Measurements from ENCODE around the gene ABI2.

ABI2 gene

DNA sequence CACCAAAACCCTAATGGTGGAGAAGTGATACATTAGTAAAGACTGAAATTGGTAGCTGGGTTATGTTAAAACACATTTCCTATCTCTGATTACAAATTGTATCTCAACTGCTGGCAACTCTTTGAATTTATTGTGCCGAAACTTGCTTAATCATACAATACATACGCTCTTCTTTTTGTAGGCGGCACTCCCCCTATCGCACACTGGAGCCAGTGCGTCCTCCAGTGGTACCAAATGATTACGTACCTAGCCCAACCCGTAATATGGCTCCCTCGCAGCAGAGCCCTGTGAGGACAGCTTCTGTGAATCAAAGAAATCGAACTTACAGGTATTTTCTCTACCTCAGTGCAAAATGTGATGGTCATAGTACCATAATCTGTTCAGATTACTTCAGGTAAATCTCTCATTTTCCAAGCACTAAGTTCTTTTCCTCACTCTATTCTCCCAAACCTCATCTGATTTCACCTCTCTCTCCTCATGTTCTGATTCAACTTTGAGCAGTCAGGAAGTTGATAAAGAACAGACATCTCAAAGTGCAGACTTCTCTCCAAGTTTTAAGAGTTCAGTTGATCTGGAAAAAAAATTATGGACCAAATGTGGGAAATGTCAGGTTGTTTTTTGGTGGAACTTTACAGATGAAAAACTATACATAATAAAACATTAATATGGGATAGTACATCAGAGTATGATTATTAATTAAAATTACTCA lies 66.5 kb downstream of the ABI2 start:
- WGBS (ENCODE audit: insufficient coverage, insufficient read length) = no CpG with 5 or more reads among the region's 9 CpGs
- Histone ChIP-seq H3K27ac (ENCODE audit: low read length) (no peak overlapping the region), H3K4me3 (ENCODE audit: low read length) (no peak overlapping the region), H3K4me1 (ENCODE audit: control insufficient read depth, insufficient read depth, low read length) (no peaks in the 10 kb centered on the region), H3K36me3 (ENCODE audit: control insufficient read depth, insufficient read depth, low read length) (no peaks in the 10 kb centered on the region; the same call in 1 of the 2 replicates), H3K9me3 (ENCODE audit: control insufficient read depth, insufficient read depth, low read length) (no peaks in the 10 kb centered on the region), H3K27me3 (ENCODE audit: control insufficient read depth, insufficient read depth, low read length) (no peaks in the 10 kb centered on the region)
- no peak for DNase-seq (ENCODE audit: low read depth, low spot score)

DNA sequence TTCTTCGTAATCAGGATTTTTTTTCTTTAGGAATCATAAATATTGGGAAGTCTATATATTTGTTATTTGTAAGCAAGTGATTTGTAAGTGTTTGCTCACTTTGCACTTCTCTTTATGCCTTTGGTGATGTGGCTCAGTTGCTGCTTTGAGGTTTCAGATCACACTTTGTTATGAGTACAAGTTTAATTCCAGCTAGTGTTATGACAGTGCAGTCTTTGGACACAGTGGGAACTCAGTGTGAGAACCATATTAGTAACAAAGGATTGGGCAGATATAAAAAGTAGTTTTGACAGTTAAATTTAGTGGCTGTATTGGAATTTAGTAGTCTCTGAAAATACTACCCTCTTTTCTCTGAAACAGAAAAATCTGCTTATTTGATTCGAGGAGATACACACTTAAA lies 67.7 kb downstream of the ABI2 start:
- Histone ChIP-seq H3K27me3 (ENCODE audit: control insufficient read depth, insufficient read depth, low read length) (no peaks in the 10 kb centered on the region), H3K36me3 (ENCODE audit: control insufficient read depth, insufficient read depth, low read length) (no peaks in the 10 kb centered on the region; the same call in 1 of the 2 replicates), H3K27ac (ENCODE audit: low read length) (no peak overlapping the region), H3K4me3 (ENCODE audit: low read length) (no peak overlapping the region), H3K4me1 (ENCODE audit: control insufficient read depth, insufficient read depth, low read length) (no peaks in the 10 kb centered on the region), H3K9me3 (ENCODE audit: control insufficient read depth, insufficient read depth, low read length) (no peaks in the 10 kb centered on the region)
- WGBS (ENCODE audit: insufficient coverage, insufficient read length) = no CpG with 5 or more reads among the region's 2 CpGs
- no peak for DNase-seq (ENCODE audit: low read depth, low spot score)

DNA sequence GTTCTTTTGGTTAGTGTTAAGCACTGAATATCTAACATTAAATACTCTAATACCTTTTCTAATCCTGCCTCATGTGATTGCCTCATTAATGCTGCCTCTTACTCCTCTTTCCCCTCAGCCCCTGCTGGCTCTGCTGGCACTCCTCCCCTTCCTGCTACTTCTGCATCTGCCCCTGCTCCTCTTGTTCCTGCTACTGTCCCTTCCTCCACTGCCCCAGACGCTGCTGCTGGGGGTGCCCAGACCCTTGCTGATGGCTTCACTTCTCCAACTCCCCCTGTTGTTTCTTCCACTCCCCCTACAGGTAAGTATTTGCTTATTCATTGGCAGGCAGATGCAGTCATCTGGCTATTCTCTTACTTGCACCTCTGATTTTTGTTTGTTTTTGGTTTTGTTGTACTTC lies 68.5 kb downstream of the ABI2 start:
- no CpG with 5 or more reads among the region's 1 CpG for WGBS (ENCODE audit: insufficient coverage, insufficient read length)
- H3K4me3 ChIP-seq (ENCODE audit: low read length) = no peak overlapping the region
- H3K27ac ChIP-seq (ENCODE audit: low read length) = no peak overlapping the region
- no peaks in the 10 kb centered on the region; the same call in 1 of the 2 replicates for H3K36me3 ChIP-seq (ENCODE audit: control insufficient read depth, insufficient read depth, low read length)
- no peaks in the 10 kb centered on the region for H3K27me3 ChIP-seq (ENCODE audit: control insufficient read depth, insufficient read depth, low read length)
- no peaks in the 10 kb centered on the region for H3K9me3 ChIP-seq (ENCODE audit: control insufficient read depth, insufficient read depth, low read length)
- peak; percentile 68 for DNase-seq (ENCODE audit: low read depth, low spot score)
- no peaks in the 10 kb centered on the region for H3K4me1 ChIP-seq (ENCODE audit: control insufficient read depth, insufficient read depth, low read length)

DNA sequence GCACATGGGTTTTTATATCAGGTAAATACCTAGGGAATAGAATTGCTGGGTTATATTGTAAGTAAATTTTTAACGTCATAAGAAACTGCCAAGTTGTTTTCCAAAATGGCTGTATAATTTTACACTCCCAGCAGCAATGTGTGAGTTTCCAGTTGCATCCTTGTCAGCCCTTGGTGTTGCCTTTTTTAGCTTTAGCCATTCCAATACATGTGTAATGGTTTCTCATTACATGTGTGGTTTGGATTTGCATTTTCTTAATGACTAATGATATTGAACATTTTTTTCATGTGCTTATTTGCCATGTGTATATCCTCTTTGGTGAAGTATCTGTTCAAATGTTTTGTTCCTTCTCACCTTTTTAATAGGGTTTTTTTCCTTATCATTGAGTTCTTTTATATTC lies 70.8 kb downstream of the ABI2 start:
- no CpG with 5 or more reads among the region's 1 CpG for WGBS (ENCODE audit: insufficient coverage, insufficient read length)
- Histone ChIP-seq H3K9me3 (ENCODE audit: control insufficient read depth, insufficient read depth, low read length) (no peaks in the 10 kb centered on the region), H3K4me1 (ENCODE audit: control insufficient read depth, insufficient read depth, low read length) (no peaks in the 10 kb centered on the region), H3K4me3 (ENCODE audit: low read length) (no peak overlapping the region), H3K27me3 (ENCODE audit: control insufficient read depth, insufficient read depth, low read length) (no peaks in the 10 kb centered on the region), H3K27ac (ENCODE audit: low read length) (no peak overlapping the region), H3K36me3 (ENCODE audit: control insufficient read depth, insufficient read depth, low read length) (no peaks in the 10 kb centered on the region)
- no peak for DNase-seq (ENCODE audit: low read depth, low spot score)

DNA sequence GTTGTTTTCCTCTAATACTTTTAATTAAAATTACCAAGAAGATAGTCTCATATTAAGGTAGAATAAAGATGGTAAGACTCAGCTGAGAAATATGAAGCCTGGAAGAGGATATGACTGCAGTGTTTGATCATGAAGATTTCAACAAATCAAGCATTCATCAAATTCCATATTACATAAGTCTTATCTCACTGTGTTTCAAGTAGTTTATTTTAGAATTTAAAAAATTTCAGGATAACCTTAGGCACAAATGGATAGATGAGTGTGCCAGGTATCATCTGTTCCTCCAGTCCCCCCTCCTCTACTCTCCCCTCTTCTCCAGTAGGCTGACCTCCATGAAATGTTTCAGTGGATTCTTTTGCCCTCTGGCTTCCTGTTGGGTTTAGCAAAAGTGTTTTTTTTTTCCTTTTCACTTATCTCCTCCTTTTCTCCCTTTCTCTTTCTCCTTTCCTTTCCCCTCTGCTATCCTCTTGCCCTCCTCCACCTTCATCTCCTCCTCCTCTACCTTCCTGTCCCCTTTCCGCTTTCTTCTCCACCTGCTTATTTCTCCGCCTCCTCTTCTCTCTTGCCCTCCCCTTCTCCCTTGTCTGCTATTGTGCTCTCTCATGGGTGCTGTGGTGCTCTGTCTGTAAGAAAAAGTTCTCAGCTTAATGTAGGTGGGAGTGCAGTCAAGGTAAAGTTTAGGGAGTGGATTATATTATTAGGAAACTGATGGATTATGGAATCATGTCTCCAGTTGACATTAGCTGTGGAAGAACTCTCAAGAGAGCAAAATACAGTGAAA lies 72.8 kb downstream of the ABI2 start:
- no peak for DNase-seq (ENCODE audit: low read depth, low spot score)
- Histone ChIP-seq H3K9me3 (ENCODE audit: control insufficient read depth, insufficient read depth, low read length) (no peaks in the 10 kb centered on the region), H3K4me1 (ENCODE audit: control insufficient read depth, insufficient read depth, low read length) (no peaks in the 10 kb centered on the region), H3K27me3 (ENCODE audit: control insufficient read depth, insufficient read depth, low read length) (no peaks in the 10 kb centered on the region), H3K36me3 (ENCODE audit: control insufficient read depth, insufficient read depth, low read length) (no peaks in the 10 kb centered on the region), H3K4me3 (ENCODE audit: low read length) (no peak overlapping the region), H3K27ac (ENCODE audit: low read length) (no peak overlapping the region)
- WGBS (ENCODE audit: insufficient coverage, insufficient read length) = no CpG with 5 or more reads among the region's 2 CpGs

DNA sequence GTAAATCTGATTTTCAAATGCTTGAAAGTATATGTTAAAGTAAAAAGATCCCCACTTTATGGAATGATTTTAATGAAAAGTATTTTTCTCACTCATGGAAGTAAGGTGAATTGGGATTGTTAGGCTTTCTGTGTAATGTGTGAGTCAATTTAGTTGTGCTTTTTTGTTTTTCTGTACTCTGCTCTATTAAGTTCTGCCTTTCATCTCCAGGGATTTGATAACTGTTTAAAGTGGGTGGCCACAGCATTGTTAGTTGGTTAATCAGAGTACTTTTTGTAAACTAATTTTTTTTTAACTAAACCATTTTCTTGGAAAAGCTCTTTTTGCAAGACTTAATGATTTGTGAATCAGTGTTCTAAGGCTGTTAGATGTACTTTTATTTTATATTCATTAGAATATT lies 76.8 kb downstream of the ABI2 start:
- Histone ChIP-seq H3K36me3 (ENCODE audit: control insufficient read depth, insufficient read depth, low read length) (no peaks in the 10 kb centered on the region; the same call in 1 of the 2 replicates), H3K9me3 (ENCODE audit: control insufficient read depth, insufficient read depth, low read length) (no peaks in the 10 kb centered on the region), H3K4me1 (ENCODE audit: control insufficient read depth, insufficient read depth, low read length) (no peaks in the 10 kb centered on the region), H3K27me3 (ENCODE audit: control insufficient read depth, insufficient read depth, low read length) (no peaks in the 10 kb centered on the region), H3K27ac (ENCODE audit: low read length) (no peak overlapping the region), H3K4me3 (ENCODE audit: low read length) (no peak overlapping the region)
- DNase-seq (ENCODE audit: low read depth, low spot score) = no peak

DNA sequence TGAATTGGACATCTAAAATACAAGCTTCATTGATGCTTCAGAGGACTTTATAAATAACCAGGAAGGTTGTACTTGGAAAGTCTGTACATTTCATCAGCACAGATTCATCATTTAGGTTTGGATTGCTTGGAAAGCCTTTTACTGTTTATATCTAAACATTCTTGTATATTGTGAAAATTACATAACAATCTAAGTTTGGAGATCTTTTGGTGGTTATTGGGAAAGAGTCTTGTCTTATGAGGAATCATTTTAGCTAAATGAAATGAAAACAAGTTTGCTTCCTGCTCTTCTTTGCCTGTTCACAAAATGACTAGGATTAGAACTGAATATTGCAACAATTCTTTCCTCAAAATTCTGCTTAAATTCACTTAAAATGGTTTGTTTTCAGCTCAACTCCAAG lies 79.3 kb downstream of the ABI2 start:
- Histone ChIP-seq H3K27ac (ENCODE audit: low read length) (no peak overlapping the region), H3K4me3 (ENCODE audit: low read length) (no peak overlapping the region), H3K9me3 (ENCODE audit: control insufficient read depth, insufficient read depth, low read length) (no peaks in the 10 kb centered on the region), H3K4me1 (ENCODE audit: control insufficient read depth, insufficient read depth, low read length) (no peaks in the 10 kb centered on the region), H3K36me3 (ENCODE audit: control insufficient read depth, insufficient read depth, low read length) (no peaks in the 10 kb centered on the region; the same call in 1 of the 2 replicates), H3K27me3 (ENCODE audit: control insufficient read depth, insufficient read depth, low read length) (no peaks in the 10 kb centered on the region)
- DNase-seq (ENCODE audit: low read depth, low spot score) = no peak

DNA sequence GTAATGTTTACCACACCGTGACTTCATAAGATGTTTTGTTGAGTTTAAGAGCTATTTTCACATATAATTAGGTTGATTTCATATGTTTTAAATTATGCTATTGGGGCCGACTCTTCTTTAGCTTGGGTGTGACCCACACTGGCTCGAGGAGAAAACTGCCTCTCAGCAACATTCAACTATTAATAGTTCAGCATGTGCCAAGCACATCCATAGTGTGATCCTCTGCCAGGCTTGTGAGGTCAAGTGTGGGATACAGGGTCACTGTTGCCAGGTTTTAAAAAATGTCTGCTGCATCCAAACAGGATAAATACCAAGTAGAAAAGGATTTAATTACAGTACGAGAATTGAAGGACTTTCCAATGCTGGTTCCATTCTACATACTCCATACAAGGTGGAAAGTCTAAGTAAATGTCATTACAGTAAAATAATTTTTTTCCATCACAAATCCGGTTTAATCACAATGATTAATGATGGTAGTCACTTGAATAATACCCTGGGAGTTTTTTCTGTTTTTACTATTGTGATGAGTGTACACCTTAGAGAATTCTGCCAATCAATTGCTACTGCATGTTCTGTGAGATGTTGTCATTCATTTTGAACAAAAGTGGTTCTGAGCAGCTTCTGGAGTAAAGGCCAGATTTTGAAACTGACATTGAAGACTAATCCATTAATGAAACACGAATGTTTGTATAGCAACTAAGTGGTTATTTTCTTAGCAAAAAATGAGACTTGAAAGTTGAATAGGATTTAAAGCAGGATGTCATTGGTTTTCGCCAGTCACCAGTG lies 84.5 kb downstream of the ABI2 start:
- DNase-seq (ENCODE audit: low read depth, low spot score) = no peak
- no peak overlapping the region for H3K27ac ChIP-seq (ENCODE audit: low read length)
- no CpG with 5 or more reads among the region's 7 CpGs for WGBS (ENCODE audit: insufficient coverage, insufficient read length)
- no peaks in the 10 kb centered on the region for H3K9me3 ChIP-seq (ENCODE audit: control insufficient read depth, insufficient read depth, low read length)
- H3K4me1 ChIP-seq (ENCODE audit: control insufficient read depth, insufficient read depth, low read length) = no peaks in the 10 kb centered on the region
- H3K27me3 ChIP-seq (ENCODE audit: control insufficient read depth, insufficient read depth, low read length) = no peaks in the 10 kb centered on the region
- no peaks in the 10 kb centered on the region; the same call in 1 of the 2 replicates for H3K36me3 ChIP-seq (ENCODE audit: control insufficient read depth, insufficient read depth, low read length)
- no peak overlapping the region for H3K4me3 ChIP-seq (ENCODE audit: low read length)

DNA sequence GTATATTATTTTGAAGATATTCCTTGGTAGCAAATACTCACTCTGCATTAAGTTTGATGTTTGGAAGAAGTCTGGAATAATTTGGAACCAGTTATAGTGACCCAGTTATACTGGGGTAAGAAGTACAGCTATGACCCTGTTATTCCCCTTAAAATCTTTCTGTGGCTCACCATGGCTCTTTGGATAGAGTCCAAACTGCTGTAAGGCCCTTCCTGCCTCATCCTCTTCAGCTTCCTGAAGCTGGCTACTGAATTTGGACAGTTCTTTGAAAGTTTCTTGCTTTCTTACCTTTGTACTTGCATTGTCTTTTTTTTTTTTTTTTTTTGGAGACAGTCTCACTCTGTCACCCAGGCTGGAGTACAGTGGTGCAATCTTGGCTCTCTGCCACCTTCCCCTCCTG lies 85.6 kb downstream of the ABI2 start:
- Histone ChIP-seq H3K4me3 (ENCODE audit: low read length) (no peak overlapping the region), H3K4me1 (ENCODE audit: control insufficient read depth, insufficient read depth, low read length) (no peaks in the 10 kb centered on the region), H3K27ac (ENCODE audit: low read length) (no peak overlapping the region), H3K36me3 (ENCODE audit: control insufficient read depth, insufficient read depth, low read length) (peaks cover 2% of the 10 kb centered on the region; the same call in 1 of the 2 replicates), H3K9me3 (ENCODE audit: control insufficient read depth, insufficient read depth, low read length) (no peaks in the 10 kb centered on the region), H3K27me3 (ENCODE audit: control insufficient read depth, insufficient read depth, low read length) (no peaks in the 10 kb centered on the region)
- DNase-seq (ENCODE audit: low read depth, low spot score) = no peak

DNA sequence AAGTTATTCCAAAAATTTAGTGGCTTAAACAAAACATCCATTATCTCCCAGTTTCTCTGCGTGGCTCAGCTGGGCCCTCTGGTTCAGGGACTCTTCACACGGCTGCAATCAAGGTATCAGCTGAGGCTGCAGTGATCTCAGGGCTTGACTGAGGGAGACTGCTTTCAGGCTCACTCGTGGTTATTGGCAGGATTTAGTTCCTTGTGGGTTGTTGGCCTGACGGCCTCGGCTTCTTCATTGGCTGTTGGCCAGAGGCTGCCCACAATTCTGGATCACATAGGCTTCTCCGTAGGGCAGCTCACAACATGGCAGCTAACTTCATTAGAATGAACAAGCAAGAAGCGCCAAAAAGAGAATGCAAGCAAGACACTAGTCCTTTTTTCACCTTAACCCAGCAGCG lies 90.1 kb downstream of the ABI2 start:
- Histone ChIP-seq H3K36me3 (ENCODE audit: control insufficient read depth, insufficient read depth, low read length) (peaks cover 2% of the 10 kb centered on the region; the same call in 1 of the 2 replicates), H3K4me1 (ENCODE audit: control insufficient read depth, insufficient read depth, low read length) (no peaks in the 10 kb centered on the region), H3K9me3 (ENCODE audit: control insufficient read depth, insufficient read depth, low read length) (no peaks in the 10 kb centered on the region), H3K27ac (ENCODE audit: low read length) (no peak overlapping the region), H3K27me3 (ENCODE audit: control insufficient read depth, insufficient read depth, low read length) (no peaks in the 10 kb centered on the region), H3K4me3 (ENCODE audit: low read length) (no peak overlapping the region)
- no CpG with 5 or more reads among the region's 8 CpGs for WGBS (ENCODE audit: insufficient coverage, insufficient read length)
- DNase-seq (ENCODE audit: low read depth, low spot score) = no peak
